ENCODE data around the gene ENO1. TPM values are rescaled to one million over a fixed set of nuclear protein-coding genes. Genes with fewer than 3 reads are reported as not detected.
A peak's percentile ranks its signal among the peaks of the same experiment; 100 is the strongest.

ENO1 gene
- total and polyA plus RNA-seq, 9 of the 15 experiments (the other 6 are each of a cell fraction or from before 2014, with no cell fraction given), result 2,249 to 7,472 (median 2,868) TPM

GRCh38 chr1:8905582-8906191 is 27.2 kb upstream of the ENO1 start (continued):
- peak; percentile 77; the same call in 1 of the 2 replicates for TF ChIP-seq TOE1 (IDR thresholded peaks at IDR 0.05; ENCODE audit: borderline replicate concordance)
- TF ChIP-seq TOE1 (CRISPR knock-in tag; IDR thresholded peaks at IDR 0.05; ENCODE audit: borderline replicate concordance, low read depth), result no peak
- TF ChIP-seq EWSR1 (IDR thresholded peaks at IDR 0.05; ENCODE audit: borderline replicate concordance, low read depth, partially characterized antibody), result no peak
- no peak for TF ChIP-seq E2F8 (IDR thresholded peaks at IDR 0.05; ENCODE audit: low read depth, partially characterized antibody)
- TF ChIP-seq USF2 (CRISPR knock-in tag; IDR thresholded peaks at IDR 0.05), result peak; percentile 30; the same call in 1 of the 2 replicates
